Right lobe of liver (tissue), 6 donors: ENCODE results near the gene ZNF385B. TPM values are rescaled to one million over a fixed set of nuclear protein-coding genes. Genes with fewer than 3 reads are reported as not detected.

Experiments used
- ATAC-seq, 4 donors: fragments of 200-7000 bp; cut with Tn5 transposase; one replicate each; pipeline ENCODE4 v1.9.1; 2020; ENCODE audit warnings: mild to moderate bottlenecking in 4 of 4, moderate library complexity in 4 of 4
- DNase-seq, 3 donors: peaks; one replicate each; pipeline ENCODE4 v3.0.0-alpha.2; 2020
- H3K27ac ChIP-seq, 3 donors: fragments of 200-600 bp; one replicate each; pipeline ENCODE4 v1.8.0; 2022
- H3K27me3 ChIP-seq, 2 donors: fragments of 200-600 bp; one replicate each; pipeline ENCODE4 v1.8.0; 2022
- H3K36me3 ChIP-seq, 4 donors: fragments of 200-600 bp; sonication (generic) in 1 of 4; one replicate each; pipeline versions ENCODE4 v1.5.1 to v1.8.0; 2017 to 2022; ENCODE audit warnings: control low read depth in 1 of 4
- H3K4me1 ChIP-seq, 4 donors: fragments of 200-600 bp; sonication (generic) in 1 of 4; one replicate each; pipeline versions ENCODE4 v1.5.1 to v1.8.0; 2017 to 2022; ENCODE audit warnings: control low read depth in 1 of 4
- H3K4me3 ChIP-seq, 3 donors: fragments of 200-600 bp; one replicate each; pipeline ENCODE4 v1.8.0; 2022
- H3K9me3 ChIP-seq, 4 donors: fragments of 200-600 bp; sonication (generic) in 1 of 4; one replicate each; pipeline versions ENCODE4 v1.5.1 to v1.8.0; 2017 to 2022; ENCODE audit warnings: control low read depth in 1 of 4
- POLR2A ChIP-seq: fragments of 450-650 bp; IDR thresholded peaks from one replicate; pipeline ENCODE4 v1.6.1; 2017; ENCODE audit warnings: antibody characterized with exemption, mild to moderate bottlenecking
- WGBS: methylation state at CpG from one replicate; pipeline ENCODE4 v1.1.6; 2018; ENCODE audit warnings: low coverage, low lambda C conversion rate; ENCODE audit not compliant: insufficient coverage; ENCODE audit errors: missing lambda C conversion rate; 5-methylcytosine and 5-hydroxymethylcytosine counted together
- intact Hi-C, 2 donors: fragments of 100-400 bp; cut with DNase I; formaldehyde crosslinking; loops; one replicate each; pipeline versions ENCODE4 v1.11.2 to v1.14.1; 2022
- total RNA-seq, 6 experiments: library from RNA; depleted of rRNA in 2 of 6; stranded (reverse); fragments of >200 nt in 2 of 6; fragmentation: NEBNext Ultra II Directional in 3 of 6; extraction: Animal tissue kit (Norgen Biotek cat#: 25700) in 3 of 6; gene quantifications; one replicate each; pipeline versions ENCODE4 v1.1.0 to v1.2.4, GENCODE V29; 2016 to 2023
- TF ChIP-seq, protein P1 (sequence below), 4 donors: fragments of 200-600 bp in 3 of 4; fragments of 450-650 bp in 1 of 4; IDR thresholded peaks; one replicate each; pipeline versions ENCODE4 v1.5.1 to v1.8.0; 2016 to 2022; ENCODE audit warnings: antibody characterized with exemption in 4 of 4, mild to moderate bottlenecking in 2 of 4
- donor health status: DM: no; HTN: yes; CAD: no.
- donor health status: DM: no; HTN: no; CAD: no.
- donor health status: DM: no; HTN: no; CAD: no.
- donor health status: DM: no; HTN: yes; CAD: no.
- donor health status: DM: no; HTN: yes; CAD: no.

ZNF385B gene
- total RNA-seq, 6 experiments from 2014 or later: 3.9 to 15.7 (median 5.9) TPM

- H3K36me3 ChIP-seq: no peaks in the 10 kb centered on the region
- no peak overlapping the region for H3K4me3 ChIP-seq
- no peak for DNase-seq
- no peak for ATAC-seq
- no peaks in the 10 kb centered on the region for H3K9me3 ChIP-seq
- H3K27ac ChIP-seq: no peak overlapping the region
- TF ChIP-seq, protein P1, sequence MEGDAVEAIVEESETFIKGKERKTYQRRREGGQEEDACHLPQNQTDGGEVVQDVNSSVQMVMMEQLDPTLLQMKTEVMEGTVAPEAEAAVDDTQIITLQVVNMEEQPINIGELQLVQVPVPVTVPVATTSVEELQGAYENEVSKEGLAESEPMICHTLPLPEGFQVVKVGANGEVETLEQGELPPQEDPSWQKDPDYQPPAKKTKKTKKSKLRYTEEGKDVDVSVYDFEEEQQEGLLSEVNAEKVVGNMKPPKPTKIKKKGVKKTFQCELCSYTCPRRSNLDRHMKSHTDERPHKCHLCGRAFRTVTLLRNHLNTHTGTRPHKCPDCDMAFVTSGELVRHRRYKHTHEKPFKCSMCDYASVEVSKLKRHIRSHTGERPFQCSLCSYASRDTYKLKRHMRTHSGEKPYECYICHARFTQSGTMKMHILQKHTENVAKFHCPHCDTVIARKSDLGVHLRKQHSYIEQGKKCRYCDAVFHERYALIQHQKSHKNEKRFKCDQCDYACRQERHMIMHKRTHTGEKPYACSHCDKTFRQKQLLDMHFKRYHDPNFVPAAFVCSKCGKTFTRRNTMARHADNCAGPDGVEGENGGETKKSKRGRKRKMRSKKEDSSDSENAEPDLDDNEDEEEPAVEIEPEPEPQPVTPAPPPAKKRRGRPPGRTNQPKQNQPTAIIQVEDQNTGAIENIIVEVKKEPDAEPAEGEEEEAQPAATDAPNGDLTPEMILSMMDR (IDR thresholded peaks at IDR 0.05): no peak
- TF ChIP-seq POLR2A: no peak
- intact Hi-C loops: no loop called here
- no peaks in the 10 kb centered on the region for H3K27me3 ChIP-seq
- 75% methylated on average over 1 of the region's 1 CpG for WGBS
- no peaks in the 10 kb centered on the region for H3K4me1 ChIP-seq
Measured at GRCh38 chr2:179692043-179692442, 169.4 kb downstream of the ZNF385B start.

- DNase-seq (no peak), ATAC-seq (no peak)
- Histone ChIP-seq H3K27ac (no peak overlapping the region), H3K4me3 (no peak overlapping the region), H3K4me1 (no peaks in the 10 kb centered on the region), H3K36me3 (no peaks in the 10 kb centered on the region), H3K27me3 (no peaks in the 10 kb centered on the region), H3K9me3 (no peaks in the 10 kb centered on the region)
- intact Hi-C loops: no loop called here
- 80% methylated on average over 3 of the region's 3 CpGs for WGBS
- no peak for TF ChIP-seq POLR2A
- TF ChIP-seq, protein P1 (IDR thresholded peaks at IDR 0.05): no peak
Measured at GRCh38 chr2:179691235-179691634, 170.2 kb downstream of the ZNF385B start.

DNA sequence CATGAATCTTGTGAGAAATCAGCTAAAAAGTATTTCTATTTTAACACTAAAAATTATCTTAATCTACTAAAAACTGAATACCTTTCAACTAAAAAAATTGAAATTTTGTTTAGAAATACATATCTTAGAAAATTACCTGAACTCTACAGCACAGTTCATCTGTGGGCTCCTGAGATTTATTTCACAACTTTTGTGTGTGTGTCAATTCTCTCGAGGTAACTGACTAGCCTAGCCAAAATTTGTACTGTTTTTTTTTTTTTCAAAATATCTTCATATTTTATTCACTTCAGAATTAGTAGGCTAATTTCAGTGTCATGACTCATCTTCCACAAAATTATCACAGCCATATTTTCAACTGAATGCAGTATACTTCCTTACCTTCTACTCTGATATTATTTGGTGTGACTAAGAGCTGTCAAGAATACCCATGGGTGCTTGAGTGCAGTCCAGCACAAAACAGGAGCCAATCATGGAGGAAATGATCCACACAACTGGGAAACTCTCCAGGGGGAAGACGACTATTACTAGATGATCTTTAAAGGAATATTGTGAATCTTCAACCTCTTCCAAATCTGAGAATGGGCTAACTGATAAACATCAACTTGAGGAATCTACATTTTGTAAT, 174.6 kb downstream of the ZNF385B start:
- H3K36me3 ChIP-seq: no peaks in the 10 kb centered on the region
- DNase-seq: no peak
- no peaks in the 10 kb centered on the region for H3K4me1 ChIP-seq
- H3K27ac ChIP-seq: no peak overlapping the region
- H3K4me3 ChIP-seq: no peak overlapping the region
- no peak for ATAC-seq
- intact Hi-C loops: no loop called here
- TF ChIP-seq, protein P1 (IDR thresholded peaks at IDR 0.05): no peak
- TF ChIP-seq POLR2A: no peak
- no peaks in the 10 kb centered on the region for H3K27me3 ChIP-seq
- H3K9me3 ChIP-seq: no peaks in the 10 kb centered on the region
- WGBS: 56% methylated on average over 2 of the region's 2 CpGs

DNA sequence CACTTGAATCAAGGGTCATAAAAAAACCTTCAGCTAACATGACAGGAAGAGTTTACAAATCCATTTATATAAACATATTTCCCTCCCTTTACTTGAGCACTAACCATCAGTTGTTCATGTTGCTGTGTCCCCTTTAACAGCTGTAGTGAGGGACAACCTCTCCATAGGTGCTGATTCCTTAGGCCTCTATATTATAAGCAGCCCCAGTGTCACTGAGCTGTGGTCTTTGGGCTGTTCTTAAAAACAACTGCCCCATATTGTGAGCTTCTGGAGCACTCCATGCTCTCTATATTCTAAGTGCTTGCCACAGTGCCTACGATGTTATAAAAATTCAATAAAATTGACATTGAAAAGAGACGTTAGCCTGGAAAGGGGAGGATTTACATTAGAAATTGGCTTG, 175.3 kb downstream of the ZNF385B start:
- ATAC-seq: no peak
- WGBS: 96% methylated on average over 2 of the region's 2 CpGs
- Histone ChIP-seq H3K4me3 (no peak overlapping the region), H3K4me1 (no peaks in the 10 kb centered on the region), H3K27ac (no peak overlapping the region), H3K36me3 (no peaks in the 10 kb centered on the region), H3K9me3 (no peaks in the 10 kb centered on the region), H3K27me3 (no peaks in the 10 kb centered on the region)
- no peak for DNase-seq
- intact Hi-C loops: no loop called here
- TF ChIP-seq, protein P1 (IDR thresholded peaks at IDR 0.05): no peak
- TF ChIP-seq POLR2A: no peak

- Histone ChIP-seq H3K4me3 (no peak overlapping the region), H3K36me3 (no peaks in the 10 kb centered on the region), H3K9me3 (no peaks in the 10 kb centered on the region), H3K27me3 (no peaks in the 10 kb centered on the region), H3K27ac (no peak overlapping the region), H3K4me1 (no peaks in the 10 kb centered on the region)
- intact Hi-C loops: no loop called here
- ATAC-seq: no peak
- TF ChIP-seq POLR2A: no peak
- TF ChIP-seq, protein P1 (IDR thresholded peaks at IDR 0.05): no peak
- no peak for DNase-seq
- WGBS: 100% methylated on average over 1 of the region's 1 CpG
Measured at GRCh38 chr2:179685146-179685545, 176.3 kb downstream of the ZNF385B start.
